NOMO-1 treated with dmso at 0.1 percent for 144 hours (cell line): ENCODE measurements around the gene KCNH3.
"Not testable (repeated sequence)": the region's sequence is repeated elsewhere in the genome, so short reads cannot be mapped to it uniquely, and the experiment has no call there.

ENCODE experiments used
- DNase-seq: peaks from one replicate; lab custom pipeline; 2025; ENCODE audit not compliant: unreplicated experiment; lab: John Stamatoyannopoulos, UW

KCNH3 gene

DNA sequence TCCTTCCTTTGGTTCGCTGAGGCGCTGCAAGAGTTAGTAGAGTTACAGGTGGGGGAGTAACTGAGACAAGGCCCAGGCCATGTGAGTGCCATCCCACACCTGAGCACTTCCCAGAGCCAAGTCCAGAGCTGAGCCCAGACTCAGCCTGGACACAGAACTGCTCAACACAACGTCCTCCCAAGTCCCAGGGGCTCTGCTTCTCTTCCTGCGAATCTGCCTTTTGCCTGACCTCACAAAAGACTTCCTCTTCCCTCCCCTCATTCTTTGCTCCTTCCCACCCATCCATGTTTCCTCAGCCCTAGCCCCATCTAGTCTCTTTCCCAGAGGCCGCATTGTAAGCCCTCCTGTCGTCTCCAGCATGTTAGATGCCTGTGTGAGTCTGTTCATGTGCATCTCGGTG, 45.8 kb downstream of the KCNH3 start:
- DNase-seq = no peak

DNA sequence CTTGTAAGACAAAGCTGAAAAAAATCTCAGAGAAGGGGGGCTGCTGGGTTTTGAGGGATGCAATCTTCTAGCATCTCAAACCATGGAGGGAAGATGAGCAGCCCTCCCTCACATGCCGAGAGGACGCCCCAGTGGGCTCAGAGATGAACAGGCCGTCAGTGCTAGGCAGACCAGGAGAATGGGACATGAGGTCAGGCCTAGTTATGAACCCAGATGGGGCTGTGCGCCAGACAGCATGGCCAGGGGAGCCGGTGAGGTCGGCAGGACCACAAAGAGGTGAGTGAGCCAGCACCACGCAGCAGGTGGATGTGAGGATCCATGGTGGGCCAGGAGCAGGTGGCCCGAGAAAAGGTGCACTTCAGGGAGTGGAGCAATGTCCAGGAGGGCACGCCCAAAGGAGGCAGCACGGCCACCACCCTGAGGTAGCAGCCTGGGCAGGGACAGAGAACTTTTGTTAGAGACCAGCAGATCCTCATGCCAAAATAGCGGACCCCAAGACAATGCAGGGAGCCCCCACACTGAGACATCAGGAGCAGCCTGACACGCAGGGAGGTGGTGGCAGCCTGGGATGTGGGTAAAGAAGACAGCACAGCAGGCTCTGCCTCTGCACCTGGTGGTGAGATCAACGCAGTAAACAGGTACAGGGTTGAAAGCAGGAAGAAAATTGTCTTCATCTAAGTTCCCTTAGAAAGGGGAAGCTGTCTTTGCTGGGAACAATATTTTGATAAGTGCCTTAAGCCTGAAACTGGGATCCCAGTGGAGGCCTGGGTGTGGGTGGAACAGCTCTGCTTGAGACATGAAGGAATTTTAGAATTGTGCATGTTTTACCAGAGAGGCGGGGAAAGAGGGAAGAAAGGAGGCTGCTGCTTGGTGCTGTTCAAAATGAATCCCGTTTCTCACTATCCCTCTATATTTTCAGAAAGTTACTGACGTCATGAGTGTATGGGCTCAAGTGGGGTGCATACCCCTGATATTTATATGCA, 46.9 kb downstream of the KCNH3 start:
- DNase-seq = no peak

DNA sequence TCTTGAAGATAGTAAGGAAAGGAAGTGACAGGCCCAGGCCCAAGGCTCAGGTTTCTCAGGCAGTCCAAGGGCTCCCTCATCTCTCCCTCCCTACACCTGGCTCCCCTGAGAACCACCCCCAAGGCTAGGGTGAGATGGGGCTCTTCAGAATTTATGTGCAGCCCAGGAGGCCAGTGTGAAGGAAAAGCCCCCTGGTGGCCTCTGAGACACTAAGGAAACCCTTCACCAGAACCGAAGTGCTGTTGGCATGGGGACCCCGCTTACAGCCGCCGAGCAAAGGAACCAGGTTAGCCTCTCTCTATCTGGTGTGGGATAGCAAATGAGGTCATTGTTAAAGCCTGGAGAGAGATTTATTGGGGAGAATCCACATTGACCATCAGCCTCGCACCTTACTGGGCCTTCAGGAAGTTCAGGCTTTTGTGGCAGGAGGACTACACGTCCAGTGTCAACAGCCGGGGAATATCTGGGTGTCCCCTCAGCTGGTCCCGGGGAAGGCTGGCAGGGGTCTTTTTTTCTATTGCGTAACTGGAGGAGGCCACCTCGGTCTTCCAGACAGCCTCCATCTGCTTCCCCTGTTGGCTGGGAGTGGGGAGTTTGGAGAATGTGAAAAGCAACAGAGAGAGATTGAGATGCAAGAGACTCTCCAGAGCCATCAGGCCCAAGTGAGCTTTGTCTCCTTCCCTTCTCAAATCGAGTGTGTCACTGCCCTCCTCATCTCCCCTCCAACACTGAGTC, 48.5 kb downstream of the KCNH3 start:
- DNase-seq = no peak

DNA sequence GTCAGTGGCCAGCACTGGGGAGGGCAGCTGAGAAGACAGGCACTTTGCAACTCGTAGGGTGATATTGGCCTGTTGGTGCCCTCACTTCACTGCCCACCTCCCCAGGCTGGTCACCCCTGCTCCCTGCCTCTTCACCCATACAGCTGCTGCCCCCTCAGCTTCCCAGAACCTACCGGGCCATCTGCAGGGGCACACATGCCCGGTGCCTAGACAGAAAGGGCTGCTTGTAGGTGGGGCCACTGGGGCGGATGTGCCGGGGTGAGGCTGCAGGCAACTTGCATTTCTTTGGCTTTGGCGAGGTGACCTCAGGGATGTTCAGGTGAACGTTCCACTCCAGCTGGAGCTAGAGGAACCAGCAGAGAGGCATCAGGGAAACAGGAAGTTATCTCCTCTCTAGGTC, 49.5 kb downstream of the KCNH3 start:
- no peak for DNase-seq

DNA sequence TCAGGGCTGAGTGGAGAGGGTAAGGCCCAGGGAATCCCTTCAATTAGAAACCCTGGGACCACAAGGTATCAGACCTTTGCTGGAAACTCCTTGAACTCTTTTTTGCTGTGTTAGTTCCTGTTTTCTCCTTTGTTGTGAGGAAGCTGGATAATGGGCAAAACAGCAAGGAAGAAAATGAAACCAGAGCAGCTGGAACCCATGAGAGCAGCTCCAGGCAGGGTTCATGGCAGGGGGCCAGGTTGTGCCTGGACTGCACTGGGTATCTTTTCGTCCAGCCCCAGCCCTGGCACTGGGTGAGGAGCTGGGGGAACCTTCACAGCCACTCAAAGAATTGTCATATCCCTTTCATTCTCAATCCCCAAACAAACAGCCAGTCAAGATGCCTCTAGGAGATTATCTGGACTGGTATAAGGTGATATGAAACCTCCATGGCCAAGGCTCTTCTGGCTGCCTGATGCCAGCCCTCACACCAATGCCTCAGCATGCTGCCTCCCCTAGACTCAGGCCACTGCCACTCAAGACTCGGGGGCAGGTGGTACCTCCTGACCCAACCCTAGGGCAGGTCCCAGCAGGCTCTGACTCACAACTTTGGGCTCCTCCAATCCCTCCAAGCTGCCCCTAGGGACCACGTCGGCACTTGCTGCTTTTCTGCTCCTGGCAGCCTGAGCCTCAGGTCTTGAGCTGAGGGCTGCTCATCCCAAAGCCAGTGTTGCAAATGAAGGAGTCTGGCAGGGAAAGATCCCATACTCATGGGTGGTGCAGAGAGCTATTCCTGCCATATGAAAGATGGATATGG, 50.1 kb downstream of the KCNH3 start:
- no peak for DNase-seq

DNA sequence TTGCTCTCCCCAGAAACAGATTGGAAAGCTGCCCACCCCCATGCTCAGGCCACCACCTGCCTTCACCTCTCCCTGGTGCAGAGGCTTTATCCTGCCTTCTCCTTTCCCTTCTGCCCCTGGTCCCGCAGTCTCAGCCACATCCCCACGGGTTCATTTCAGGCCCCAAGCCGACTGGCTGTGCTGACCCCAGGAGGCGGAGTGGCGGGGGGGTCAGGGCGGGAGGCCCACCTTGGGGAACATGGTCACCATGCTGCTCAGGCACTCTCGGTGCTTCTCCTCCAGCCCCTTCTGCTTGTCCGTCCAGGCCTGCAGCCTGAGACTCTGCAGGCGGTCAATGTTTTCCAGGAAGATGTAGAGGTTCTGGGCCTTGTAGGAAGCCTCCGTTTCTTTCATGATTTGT, 59.7 kb downstream of the KCNH3 start:
- no peak for DNase-seq

DNA sequence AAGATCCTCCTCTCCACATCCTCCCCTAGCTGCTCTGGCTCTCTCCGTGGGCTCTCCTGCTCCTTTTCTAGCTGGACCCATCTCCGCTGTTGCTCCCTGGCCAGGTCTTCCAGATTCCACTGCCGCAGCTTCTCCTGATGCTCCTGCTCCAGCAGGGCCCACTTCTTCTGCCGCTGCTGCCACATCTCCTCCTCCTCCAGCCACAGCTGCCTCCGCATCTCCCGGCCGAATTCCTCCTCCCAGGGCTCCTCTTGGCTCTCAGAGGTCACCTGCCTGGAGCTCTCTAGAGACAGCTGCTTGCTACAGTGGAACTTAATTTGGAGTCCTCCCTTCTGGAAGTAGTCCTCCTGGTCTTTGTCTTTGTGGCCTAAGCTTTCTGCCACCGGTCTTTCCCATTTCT, 61.1 kb downstream of the KCNH3 start:
- no peak for DNase-seq

DNA sequence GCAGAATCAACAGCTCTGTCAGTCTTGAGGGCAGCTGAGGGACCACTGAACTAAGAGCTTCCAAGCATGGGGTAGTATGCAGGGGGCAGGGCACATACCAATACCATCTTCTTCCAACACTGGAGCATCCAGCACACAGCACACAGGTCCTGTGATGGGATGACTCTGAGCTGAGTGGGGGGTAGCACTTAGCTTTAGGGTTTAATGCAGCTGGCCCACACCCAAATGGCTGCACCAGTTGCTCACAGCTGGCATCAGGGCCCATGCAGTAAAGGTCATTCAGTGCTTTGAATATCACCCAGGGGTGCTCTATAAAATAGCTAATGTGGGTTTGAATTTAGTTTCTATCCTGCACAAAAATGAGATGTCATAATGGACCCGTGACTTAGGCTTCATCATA, 64.9 kb downstream of the KCNH3 start:
- no peak for DNase-seq

DNA sequence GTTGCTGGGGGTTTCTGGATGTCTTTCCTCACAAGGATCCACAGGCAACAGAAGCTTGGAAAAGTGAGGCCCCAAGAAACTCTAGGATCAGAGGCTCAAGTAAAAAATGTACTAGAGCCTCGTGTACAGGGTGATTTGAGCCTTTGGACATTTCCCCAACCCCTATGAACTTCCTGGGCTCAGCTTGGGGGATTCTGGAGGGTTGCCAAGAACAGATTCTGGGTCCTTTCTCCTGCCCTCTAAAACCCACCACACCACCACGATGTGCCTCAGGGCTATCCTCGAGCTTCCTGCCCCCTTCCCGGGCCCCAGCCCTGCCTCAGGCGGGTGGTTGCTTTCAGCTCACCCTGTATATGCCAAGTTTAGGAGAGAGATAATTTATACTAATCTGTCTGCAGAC, 66.0 kb downstream of the KCNH3 start:
- DNase-seq = no peak

DNA sequence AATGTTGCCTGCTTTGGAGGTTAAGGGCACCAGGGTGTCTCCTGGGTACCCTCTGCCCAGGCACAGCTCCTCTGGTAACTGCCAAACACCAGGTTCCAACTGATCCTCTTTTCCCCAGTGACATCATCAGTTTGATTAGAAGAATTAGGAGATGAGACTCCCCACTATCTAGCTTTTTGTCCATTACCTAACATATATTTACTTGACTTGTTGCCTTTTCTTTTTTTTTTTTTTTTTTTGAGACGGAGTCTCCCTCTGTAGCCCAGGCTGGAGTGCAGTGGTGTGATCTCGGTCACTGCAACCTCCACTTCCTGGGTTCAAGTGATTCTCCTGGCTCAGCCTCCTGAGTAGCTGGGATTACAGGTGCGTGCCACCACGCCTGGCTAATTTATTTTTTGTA, 66.7 kb downstream of the KCNH3 start, which contains the start of gene FAM186B:
Gene FAM186B, minus strand, starts transcription at position 101 of the 400 bp plus-strand sequence. CDS start 162 bp downstream, outside the sequence.
- not testable (repeated sequence) for DNase-seq
